Osteoblast (primary cell): ENCODE measurements around the gene SLC26A4. TPM values are rescaled to one million over a fixed set of nuclear protein-coding genes. Genes with fewer than 3 reads are reported as not detected.

Experiments used
- DNase-seq: peaks from one replicate; pipeline ENCODE4 v3.0.0; 2011; ENCODE audit warnings: low spot score, mixed read lengths; ENCODE audit not compliant: insufficient read length; ENCODE audit errors: missing footprints
- H2AFZ ChIP-seq: 2 replicates; pipeline ENCODE4 v1.6.0; 2011; ENCODE audit warnings: mild to moderate bottlenecking, low read length
- H3K27ac ChIP-seq: 2 replicates; pipeline ENCODE4 v1.5.1; 2011; ENCODE audit warnings: mild to moderate bottlenecking, low read depth, low read length, moderate library complexity
- H3K27me3 ChIP-seq: 2 replicates; pipeline ENCODE4 v1.6.0; 2012; ENCODE audit warnings: mild to moderate bottlenecking, control low read depth, inconsistent platforms, low read length, moderate library complexity; ENCODE audit not compliant: insufficient read depth
- H3K36me3 ChIP-seq: 2 replicates; pipeline ENCODE4 v1.5.1; 2011; ENCODE audit warnings: mild to moderate bottlenecking, low read length, control low read depth, moderate library complexity; ENCODE audit not compliant: insufficient read depth
- H3K4me1 ChIP-seq: 2 replicates; pipeline ENCODE4 v1.5.1; 2011; ENCODE audit warnings: mild to moderate bottlenecking, low read length, control low read depth, moderate library complexity; ENCODE audit not compliant: insufficient read depth
- H3K4me2 ChIP-seq: 2 replicates; pipeline ENCODE4 v1.6.0; 2011; ENCODE audit warnings: mild to moderate bottlenecking, low read length; ENCODE audit not compliant: insufficient read depth
- H3K4me3 ChIP-seq: fragments of 200-600 bp; sonication (generic); 3 replicates; pipeline ENCODE4 v1.5.1; 2012; ENCODE audit warnings: mild to moderate bottlenecking, low read length, inconsistent platforms; ENCODE audit not compliant: insufficient read depth
- H3K79me2 ChIP-seq: 2 replicates; pipeline ENCODE4 v1.6.0; 2012; ENCODE audit warnings: mild to moderate bottlenecking, low read length, control low read depth, inconsistent platforms; ENCODE audit not compliant: insufficient read depth
- H3K9me3 ChIP-seq: 2 replicates; pipeline ENCODE4 v1.5.1; 2011; ENCODE audit warnings: low read depth, low read length, control low read depth
- H4K20me1 ChIP-seq: 2 replicates; pipeline ENCODE4 v1.6.0; 2012; ENCODE audit warnings: mild to moderate bottlenecking, low read length, control low read depth; ENCODE audit not compliant: insufficient read depth
- total RNA-seq: library from RNA; depleted of rRNA; stranded (reverse); fragments of >200 nt; gene quantifications from 2 replicates; pipeline ENCODE4 v1.2.3, GENCODE V29; 2012
- TF ChIP-seq, protein P1 (sequence below): IDR thresholded peaks from 2 replicates; pipeline ENCODE4 v1.5.1; 2011; ENCODE audit warnings: mild to moderate bottlenecking, low read depth, low read length, moderate library complexity; ENCODE audit errors: extremely low read depth

SLC26A4 gene
- total RNA-seq, 1 donor = 0.36 TPM

- TF ChIP-seq, protein P1, sequence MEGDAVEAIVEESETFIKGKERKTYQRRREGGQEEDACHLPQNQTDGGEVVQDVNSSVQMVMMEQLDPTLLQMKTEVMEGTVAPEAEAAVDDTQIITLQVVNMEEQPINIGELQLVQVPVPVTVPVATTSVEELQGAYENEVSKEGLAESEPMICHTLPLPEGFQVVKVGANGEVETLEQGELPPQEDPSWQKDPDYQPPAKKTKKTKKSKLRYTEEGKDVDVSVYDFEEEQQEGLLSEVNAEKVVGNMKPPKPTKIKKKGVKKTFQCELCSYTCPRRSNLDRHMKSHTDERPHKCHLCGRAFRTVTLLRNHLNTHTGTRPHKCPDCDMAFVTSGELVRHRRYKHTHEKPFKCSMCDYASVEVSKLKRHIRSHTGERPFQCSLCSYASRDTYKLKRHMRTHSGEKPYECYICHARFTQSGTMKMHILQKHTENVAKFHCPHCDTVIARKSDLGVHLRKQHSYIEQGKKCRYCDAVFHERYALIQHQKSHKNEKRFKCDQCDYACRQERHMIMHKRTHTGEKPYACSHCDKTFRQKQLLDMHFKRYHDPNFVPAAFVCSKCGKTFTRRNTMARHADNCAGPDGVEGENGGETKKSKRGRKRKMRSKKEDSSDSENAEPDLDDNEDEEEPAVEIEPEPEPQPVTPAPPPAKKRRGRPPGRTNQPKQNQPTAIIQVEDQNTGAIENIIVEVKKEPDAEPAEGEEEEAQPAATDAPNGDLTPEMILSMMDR = no peak
- Histone ChIP-seq H3K4me3 (no peak overlapping the region), H4K20me1 (no peaks in the 10 kb centered on the region), H3K4me2 (no peak overlapping the region), H3K36me3 (peaks cover 5% of the 10 kb centered on the region), H3K27me3 (no peaks in the 10 kb centered on the region), H3K4me1 (peaks cover 15% of the 10 kb centered on the region), H3K27ac (no peak overlapping the region), H2AFZ (no peak overlapping the region), H3K79me2 (no peaks in the 10 kb centered on the region), H3K9me3 (no peaks in the 10 kb centered on the region)
- DNase-seq = peak; percentile 48
These were observed 44.5 kb upstream of the SLC26A4 start for GRCh38 chr7:107615910-107616680.

- no peaks in the 10 kb centered on the region for H3K9me3 ChIP-seq
- peaks cover 7% of the 10 kb centered on the region for H3K4me1 ChIP-seq
- TF ChIP-seq, protein P1 = no peak
- no peaks in the 10 kb centered on the region for H3K27me3 ChIP-seq
- peak overlapping the region; percentile 21 for H3K27ac ChIP-seq
- H4K20me1 ChIP-seq = peaks cover 4% of the 10 kb centered on the region
- H2AFZ ChIP-seq = no peak overlapping the region
- H3K36me3 ChIP-seq = peaks cover 5% of the 10 kb centered on the region
- H3K79me2 ChIP-seq = no peaks in the 10 kb centered on the region
- no peak overlapping the region for H3K4me2 ChIP-seq
- no peak overlapping the region for H3K4me3 ChIP-seq
- DNase-seq = peak; percentile 55
These were observed 38.2 kb upstream of the SLC26A4 start for GRCh38 chr7:107622429-107622828.

- TF ChIP-seq, protein P1 = no peak
These were observed 37.7 kb upstream of the SLC26A4 start for GRCh38 chr7:107622894-107623293.

GRCh38 chr7:107627002-107627401 lies 33.6 kb upstream of the SLC26A4 start:
- H2AFZ ChIP-seq = no peak overlapping the region
- no peaks in the 10 kb centered on the region for H3K36me3 ChIP-seq
- H3K4me1 ChIP-seq = peaks cover 4% of the 10 kb centered on the region
- no peak overlapping the region for H3K27ac ChIP-seq
- TF ChIP-seq, protein P1 = no peak
- H3K79me2 ChIP-seq = no peaks in the 10 kb centered on the region
- H3K4me2 ChIP-seq = no peak overlapping the region
- peaks cover 2% of the 10 kb centered on the region for H4K20me1 ChIP-seq
- no peak overlapping the region for H3K4me3 ChIP-seq
- H3K27me3 ChIP-seq = no peaks in the 10 kb centered on the region
- DNase-seq = no peak
- H3K9me3 ChIP-seq = no peaks in the 10 kb centered on the region

More at GRCh38 chr7:107622894-107623293, 37.7 kb upstream of the SLC26A4 start:
- Histone ChIP-seq H3K4me3 (no peak overlapping the region), H3K9me3 (no peaks in the 10 kb centered on the region), H3K27ac (no peak overlapping the region), H3K4me1 (peaks cover 7% of the 10 kb centered on the region), H3K36me3 (peaks cover 5% of the 10 kb centered on the region), H2AFZ (no peak overlapping the region), H3K27me3 (no peaks in the 10 kb centered on the region), H4K20me1 (peaks cover 4% of the 10 kb centered on the region), H3K4me2 (no peak overlapping the region), H3K79me2 (no peaks in the 10 kb centered on the region)
- DNase-seq = no peak
